ENCODE results near the gene GLT6D1. TPM values are rescaled to one million over a fixed set of nuclear protein-coding genes. Genes with fewer than 3 reads are reported as not detected.

The GLT6D1 gene
- total RNA-seq, 1 donor: not detected

DNA sequence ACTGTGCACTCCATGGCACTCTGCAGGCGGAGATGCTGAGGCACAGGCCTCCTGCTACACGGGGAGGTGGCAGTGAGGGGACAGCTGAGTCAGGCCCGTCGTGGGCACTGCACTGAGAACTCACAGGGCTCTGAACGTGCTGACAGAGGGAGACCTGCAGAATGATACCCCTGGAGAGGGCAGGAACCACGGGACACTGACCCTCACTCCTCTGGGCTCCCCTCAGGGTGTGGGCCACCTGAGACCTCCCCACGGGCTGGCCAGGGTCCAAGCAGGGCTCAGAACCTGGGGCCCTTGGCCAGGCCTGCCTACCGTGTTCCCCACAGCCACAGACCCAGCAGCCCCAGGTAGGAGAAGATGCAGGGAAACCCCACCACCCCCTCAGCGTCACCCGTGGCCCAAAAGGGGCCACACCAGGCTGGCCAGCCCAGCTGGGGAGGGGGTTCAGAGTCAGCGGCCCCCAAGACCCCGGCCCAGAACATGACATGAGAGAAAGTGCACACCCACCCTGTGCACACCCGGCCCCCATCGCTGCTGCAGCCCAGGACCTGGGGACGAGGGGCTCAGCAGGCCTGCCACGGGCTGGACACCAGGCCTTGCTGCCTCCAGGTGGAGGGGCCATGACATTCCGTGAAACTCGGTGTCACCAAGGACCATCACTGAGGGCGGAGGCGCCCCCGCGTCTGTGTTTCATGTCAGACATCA lies 30.9 kb downstream of the GLT6D1 start:
- H3K4me3 ChIP-seq (ENCODE audit: low read depth, low read length): no peak overlapping the region
- TF ChIP-seq, protein P1, sequence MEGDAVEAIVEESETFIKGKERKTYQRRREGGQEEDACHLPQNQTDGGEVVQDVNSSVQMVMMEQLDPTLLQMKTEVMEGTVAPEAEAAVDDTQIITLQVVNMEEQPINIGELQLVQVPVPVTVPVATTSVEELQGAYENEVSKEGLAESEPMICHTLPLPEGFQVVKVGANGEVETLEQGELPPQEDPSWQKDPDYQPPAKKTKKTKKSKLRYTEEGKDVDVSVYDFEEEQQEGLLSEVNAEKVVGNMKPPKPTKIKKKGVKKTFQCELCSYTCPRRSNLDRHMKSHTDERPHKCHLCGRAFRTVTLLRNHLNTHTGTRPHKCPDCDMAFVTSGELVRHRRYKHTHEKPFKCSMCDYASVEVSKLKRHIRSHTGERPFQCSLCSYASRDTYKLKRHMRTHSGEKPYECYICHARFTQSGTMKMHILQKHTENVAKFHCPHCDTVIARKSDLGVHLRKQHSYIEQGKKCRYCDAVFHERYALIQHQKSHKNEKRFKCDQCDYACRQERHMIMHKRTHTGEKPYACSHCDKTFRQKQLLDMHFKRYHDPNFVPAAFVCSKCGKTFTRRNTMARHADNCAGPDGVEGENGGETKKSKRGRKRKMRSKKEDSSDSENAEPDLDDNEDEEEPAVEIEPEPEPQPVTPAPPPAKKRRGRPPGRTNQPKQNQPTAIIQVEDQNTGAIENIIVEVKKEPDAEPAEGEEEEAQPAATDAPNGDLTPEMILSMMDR (IDR thresholded peaks at IDR 0.05; ENCODE audit: insufficient read depth, low read length): no peak
- DNase-seq (ENCODE audit: low read depth): no peak

DNA sequence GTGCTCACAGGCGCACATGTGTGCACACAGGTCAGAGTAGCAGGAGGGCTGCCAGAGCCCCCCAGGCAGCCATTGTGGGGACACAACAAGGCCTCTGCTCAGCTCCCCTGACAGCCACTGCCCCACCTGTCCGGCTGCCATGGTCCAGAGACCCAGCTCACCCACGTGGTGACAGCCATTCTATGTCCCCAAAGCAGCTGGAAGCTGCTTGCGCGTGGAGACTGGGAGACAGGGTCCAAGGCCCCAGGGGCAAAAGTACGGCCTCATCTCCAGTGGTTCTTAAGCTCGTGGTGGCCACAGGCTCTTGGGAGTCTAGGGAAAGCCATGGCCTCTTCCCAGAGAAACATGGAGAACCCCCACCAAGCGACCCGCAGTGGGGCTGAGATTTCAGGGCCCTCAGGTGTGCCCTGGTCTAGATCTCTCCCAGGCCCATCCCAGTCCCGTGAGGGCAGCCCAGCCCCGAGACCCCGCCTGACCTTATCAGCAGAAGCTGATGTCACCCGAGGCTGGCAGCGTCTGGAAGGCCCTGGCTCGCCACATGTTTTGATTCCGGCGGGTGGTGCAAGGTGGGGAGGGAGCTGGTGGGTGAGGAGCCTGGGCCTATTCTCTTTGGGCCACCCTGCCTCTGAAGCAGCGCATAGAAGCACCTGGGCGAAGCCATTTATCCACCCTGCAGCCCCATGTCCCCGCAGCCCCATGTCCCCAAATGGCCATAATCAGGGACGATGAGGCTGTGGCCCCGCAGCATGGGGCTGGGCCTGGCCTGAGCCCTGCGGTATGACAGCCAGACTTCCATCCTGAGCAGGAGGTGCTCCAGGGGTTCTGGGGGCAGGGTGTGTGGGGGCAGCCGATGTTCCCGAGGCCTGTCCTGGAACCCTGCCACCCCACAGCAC lies 31.7 kb downstream of the GLT6D1 start:
- DNase-seq (ENCODE audit: low read depth): no peak
- no peak overlapping the region for H3K4me3 ChIP-seq (ENCODE audit: low read depth, low read length)
- TF ChIP-seq, protein P1 (IDR thresholded peaks at IDR 0.05; ENCODE audit: insufficient read depth, low read length): no peak

DNA sequence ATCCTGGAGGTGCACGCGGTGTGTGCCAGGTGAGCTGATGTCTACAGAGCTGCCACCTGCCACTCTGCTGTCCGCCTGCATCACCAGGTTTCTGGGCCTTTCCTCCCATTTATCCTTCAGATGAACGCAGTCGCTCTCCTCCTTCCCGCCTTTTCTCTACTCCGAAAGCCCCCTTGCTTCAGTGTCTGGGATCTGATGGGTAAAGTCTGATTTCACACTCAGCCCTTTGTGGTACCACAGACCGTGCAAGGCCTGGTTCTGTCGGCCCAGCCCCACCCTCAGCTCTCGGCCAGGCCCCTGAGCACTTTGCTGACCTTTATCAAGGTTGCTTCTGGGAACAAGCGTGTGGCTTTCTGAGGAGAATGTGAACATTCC lies 32.5 kb downstream of the GLT6D1 start:
- no peak overlapping the region for H3K4me3 ChIP-seq (ENCODE audit: low read depth, low read length)
- TF ChIP-seq, protein P1 (IDR thresholded peaks at IDR 0.05; ENCODE audit: insufficient read depth, low read length): no peak
- DNase-seq (ENCODE audit: low read depth): no peak

DNA sequence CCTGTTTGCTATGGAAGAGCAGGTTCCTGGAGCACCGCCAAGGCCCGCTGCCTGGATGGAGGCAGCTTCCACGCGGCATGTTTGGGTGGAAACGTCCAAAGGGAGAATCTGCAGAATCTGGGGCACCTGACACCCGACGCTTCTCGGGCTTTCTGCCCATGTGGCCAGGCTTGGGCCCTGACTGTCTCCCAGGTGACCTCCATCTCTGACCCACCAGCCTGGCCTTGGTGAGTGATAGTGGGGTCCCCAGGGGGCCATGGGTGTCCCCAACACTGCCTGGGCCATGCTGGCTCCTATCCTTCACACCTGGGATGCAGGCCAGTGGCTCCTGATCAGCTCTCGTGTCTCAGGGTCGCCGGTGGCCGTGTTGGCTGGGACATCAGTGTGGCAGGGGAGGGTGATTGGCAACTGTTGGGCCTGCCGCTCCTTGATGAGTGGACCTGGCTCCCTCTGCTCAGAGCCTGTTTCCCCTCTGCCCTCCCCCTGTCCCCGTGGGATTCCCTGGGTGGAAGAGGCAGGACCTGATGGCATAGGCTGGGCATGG lies 34.0 kb downstream of the GLT6D1 start:
- TF ChIP-seq, protein P1 (IDR thresholded peaks at IDR 0.05; ENCODE audit: insufficient read depth, low read length): no peak
- no peak for DNase-seq (ENCODE audit: low read depth)
- no peak overlapping the region for H3K4me3 ChIP-seq (ENCODE audit: low read depth, low read length)

DNA sequence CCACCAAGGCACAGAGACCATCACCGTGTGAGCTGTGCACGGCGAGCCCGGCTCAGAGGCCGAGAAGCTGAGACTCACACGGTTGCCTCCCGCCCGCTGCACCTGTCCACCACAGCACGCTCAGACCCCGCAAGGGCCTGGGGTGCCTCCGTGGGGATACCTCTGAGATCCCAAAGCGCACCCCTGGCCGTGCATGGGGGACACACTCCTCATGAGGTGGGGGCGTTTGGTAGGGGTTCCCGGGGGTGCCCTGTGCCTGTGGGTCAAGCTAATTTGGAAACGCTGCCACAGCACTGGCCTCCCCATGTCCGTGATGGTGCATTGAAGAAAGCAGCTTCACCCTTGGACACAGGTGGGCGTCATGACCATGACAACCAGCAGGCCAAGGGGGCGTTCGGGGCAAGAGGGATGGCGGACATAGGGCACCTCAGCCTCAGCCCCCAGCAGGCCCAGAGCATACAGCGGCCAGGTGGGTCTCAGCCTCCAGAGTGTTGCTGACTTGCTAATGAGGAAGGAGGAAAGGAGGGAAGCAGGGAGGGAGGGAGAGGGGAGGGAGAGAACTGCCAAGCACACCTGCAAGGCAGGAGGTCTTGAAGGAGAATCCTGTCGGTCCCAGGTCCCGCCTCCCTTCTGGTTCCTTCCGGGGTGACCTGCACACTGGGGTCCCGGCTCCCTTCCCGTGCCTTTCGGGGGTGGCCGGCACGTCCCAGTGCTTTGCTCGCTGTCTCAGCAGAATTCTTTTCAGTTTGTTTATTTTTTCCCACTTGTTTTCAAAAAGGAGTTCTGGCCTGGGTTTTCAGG lies 34.7 kb downstream of the GLT6D1 start:
- TF ChIP-seq, protein P1 (IDR thresholded peaks at IDR 0.05; ENCODE audit: insufficient read depth, low read length): no peak
- H3K4me3 ChIP-seq (ENCODE audit: low read depth, low read length): no peak overlapping the region
- no peak for DNase-seq (ENCODE audit: low read depth)

DNA sequence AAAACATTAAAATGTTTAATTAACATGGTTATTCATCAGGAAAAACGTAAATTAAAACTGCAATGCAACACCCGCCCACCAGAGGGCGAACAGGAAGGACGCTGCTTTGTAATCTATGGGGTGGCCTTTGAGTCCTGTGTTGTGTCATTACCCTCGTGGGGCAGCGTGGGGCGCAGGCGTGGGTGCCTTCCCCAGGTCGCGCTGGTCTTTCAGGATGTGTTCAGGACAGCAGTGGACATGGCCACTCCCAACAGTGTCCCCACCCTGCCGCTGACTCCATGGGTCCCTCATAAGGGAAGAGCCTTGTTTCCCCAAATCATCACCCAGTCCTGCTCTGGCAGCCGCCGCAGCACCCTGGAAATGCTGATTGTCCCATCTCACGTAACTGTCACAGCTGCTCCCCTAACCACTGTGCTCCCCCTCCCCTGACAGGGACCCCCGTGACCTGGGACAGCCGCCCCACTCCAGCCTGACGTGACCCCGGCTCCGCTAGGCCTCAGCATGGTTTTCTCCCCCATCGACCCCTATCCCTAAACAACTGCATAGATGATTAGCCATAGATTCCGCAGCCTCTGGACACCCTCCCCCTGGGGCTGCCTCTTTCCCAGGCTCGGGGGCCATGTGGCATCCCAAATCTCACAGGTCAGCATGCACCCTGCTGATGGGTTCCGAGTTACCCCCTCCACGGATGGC lies 36.4 kb downstream of the GLT6D1 start:
- TF ChIP-seq, protein P1 (IDR thresholded peaks at IDR 0.05; ENCODE audit: insufficient read depth, low read length): peak; percentile 82
- no peak overlapping the region for H3K4me3 ChIP-seq (ENCODE audit: low read depth, low read length)
- peak; percentile 37 for DNase-seq (ENCODE audit: low read depth)

Measured in fibroblast of the aortic adventitia (primary cell).